ENCODE results near the gene TMEM132C.

DNA sequence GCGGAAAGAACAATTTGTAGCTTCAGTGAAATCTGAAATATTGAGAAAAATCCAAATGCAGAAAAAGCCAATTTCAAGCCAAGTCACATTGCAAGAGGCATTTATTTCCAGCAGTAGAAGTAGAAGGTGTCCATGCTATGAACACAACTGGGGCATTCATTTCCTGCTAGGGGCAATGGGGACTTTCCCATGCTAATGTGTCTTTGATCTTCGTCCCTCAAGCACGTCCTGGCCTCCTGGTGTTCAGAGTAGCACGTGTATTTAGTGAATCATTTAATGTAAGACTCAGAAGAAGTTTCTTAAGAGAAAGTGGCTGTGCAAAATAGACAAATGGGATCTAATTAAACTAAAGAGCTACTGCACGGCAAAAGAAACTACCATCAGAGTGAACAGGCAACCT is 267.9 kb downstream of the TMEM132C start:
- TF ChIP-seq, protein P1, sequence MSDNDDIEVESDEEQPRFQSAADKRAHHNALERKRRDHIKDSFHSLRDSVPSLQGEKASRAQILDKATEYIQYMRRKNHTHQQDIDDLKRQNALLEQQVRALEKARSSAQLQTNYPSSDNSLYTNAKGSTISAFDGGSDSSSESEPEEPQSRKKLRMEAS (IDR thresholded peaks at IDR 0.05) = no peak
- TF ChIP-seq, protein P2, sequence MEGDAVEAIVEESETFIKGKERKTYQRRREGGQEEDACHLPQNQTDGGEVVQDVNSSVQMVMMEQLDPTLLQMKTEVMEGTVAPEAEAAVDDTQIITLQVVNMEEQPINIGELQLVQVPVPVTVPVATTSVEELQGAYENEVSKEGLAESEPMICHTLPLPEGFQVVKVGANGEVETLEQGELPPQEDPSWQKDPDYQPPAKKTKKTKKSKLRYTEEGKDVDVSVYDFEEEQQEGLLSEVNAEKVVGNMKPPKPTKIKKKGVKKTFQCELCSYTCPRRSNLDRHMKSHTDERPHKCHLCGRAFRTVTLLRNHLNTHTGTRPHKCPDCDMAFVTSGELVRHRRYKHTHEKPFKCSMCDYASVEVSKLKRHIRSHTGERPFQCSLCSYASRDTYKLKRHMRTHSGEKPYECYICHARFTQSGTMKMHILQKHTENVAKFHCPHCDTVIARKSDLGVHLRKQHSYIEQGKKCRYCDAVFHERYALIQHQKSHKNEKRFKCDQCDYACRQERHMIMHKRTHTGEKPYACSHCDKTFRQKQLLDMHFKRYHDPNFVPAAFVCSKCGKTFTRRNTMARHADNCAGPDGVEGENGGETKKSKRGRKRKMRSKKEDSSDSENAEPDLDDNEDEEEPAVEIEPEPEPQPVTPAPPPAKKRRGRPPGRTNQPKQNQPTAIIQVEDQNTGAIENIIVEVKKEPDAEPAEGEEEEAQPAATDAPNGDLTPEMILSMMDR (IDR thresholded peaks at IDR 0.05; ENCODE audit: low read depth, low read length, missing input control) = no peak
- TF ChIP-seq GABPA (IDR thresholded peaks at IDR 0.05 in 1 of 2, conservative IDR thresholded peaks at IDR 0.05 in 1 of 2) (no peak), TAF1 (conservative IDR thresholded peaks at IDR 0.05) (no peak), RAD21 (IDR thresholded peaks at IDR 0.05) (no peak), EGR1 (IDR thresholded peaks at IDR 0.05; ENCODE audit: low read depth in 2 of 2) (no peak), SP1 (IDR thresholded peaks at IDR 0.05) (no peak)

Measured in liver (tissue), 3 donors.